Endothelial cell (in vitro differentiated cells): Measurements from ENCODE around the gene UBE2Q1. TPM values are rescaled to one million over a fixed set of nuclear protein-coding genes. Genes with fewer than 3 reads are reported as not detected.

Experiments
- DNase-seq: peaks from one replicate; pipeline ENCODE4 v3.0.0; 2021; ENCODE audit warnings: low spot score
- H3K27ac Mint-ChIP-seq: one replicate; pipeline ENCODE4 v1.8.0; 2021; ENCODE audit warnings: mixed read lengths, inconsistent platforms; ENCODE audit not compliant: unreplicated experiment
- H3K27me3 Mint-ChIP-seq: one replicate; pipeline ENCODE4 v1.8.0; 2021; ENCODE audit warnings: mild to moderate bottlenecking, moderate library complexity, mixed read lengths, inconsistent platforms; ENCODE audit not compliant: unreplicated experiment
- H3K36me3 Mint-ChIP-seq: one replicate; pipeline ENCODE4 v1.8.0; 2021; ENCODE audit warnings: mild to moderate bottlenecking, low read depth, mixed read lengths, inconsistent platforms; ENCODE audit not compliant: unreplicated experiment
- H3K4me1 Mint-ChIP-seq: one replicate; pipeline ENCODE4 v1.8.0; 2021; ENCODE audit warnings: mild to moderate bottlenecking, mixed read lengths, inconsistent platforms; ENCODE audit not compliant: unreplicated experiment
- H3K4me3 Mint-ChIP-seq: one replicate; pipeline ENCODE4 v1.8.0; 2021; ENCODE audit warnings: mild to moderate bottlenecking, mixed read lengths, inconsistent platforms; ENCODE audit not compliant: unreplicated experiment
- H3K9me3 Mint-ChIP-seq: one replicate; pipeline ENCODE4 v1.8.0; 2021; ENCODE audit warnings: mixed read lengths, inconsistent platforms; ENCODE audit not compliant: unreplicated experiment
- CTCF ChIP-seq: fragments of 200-600 bp; sonication (generic); IDR thresholded peaks from one replicate; pipeline ENCODE4 v1.5.0; 2021; ENCODE audit warnings: antibody characterized with exemption; ENCODE audit not compliant: unreplicated experiment
- total RNA-seq: library from RNA; stranded (reverse); fragmentation: NEBNext Ultra II Directional; extraction: Animal tissue kit (Norgen Biotek cat#: 25700); gene quantifications from one replicate; pipeline ENCODE4 v1.2.1, GENCODE V29; 2021; ENCODE audit not compliant: unreplicated experiment

The UBE2Q1 gene
- total RNA-seq, 1 donor from 2014 or later, result 73.9 TPM

GRCh38 chr1:154579374-154579773 is 20.9 kb upstream of the UBE2Q1 start:
- no peak for TF ChIP-seq CTCF
- Mint-ChIP-seq H3K36me3 (peaks cover 27% of the 10 kb centered on the region), H3K9me3 (no peaks in the 10 kb centered on the region), H3K4me1 (peaks cover 19% of the 10 kb centered on the region), H3K4me3 (peak overlapping the region; percentile 42), H3K27ac (no peak overlapping the region), H3K27me3 (peaks cover 13% of the 10 kb centered on the region)
- DNase-seq, result no peak

DNA sequence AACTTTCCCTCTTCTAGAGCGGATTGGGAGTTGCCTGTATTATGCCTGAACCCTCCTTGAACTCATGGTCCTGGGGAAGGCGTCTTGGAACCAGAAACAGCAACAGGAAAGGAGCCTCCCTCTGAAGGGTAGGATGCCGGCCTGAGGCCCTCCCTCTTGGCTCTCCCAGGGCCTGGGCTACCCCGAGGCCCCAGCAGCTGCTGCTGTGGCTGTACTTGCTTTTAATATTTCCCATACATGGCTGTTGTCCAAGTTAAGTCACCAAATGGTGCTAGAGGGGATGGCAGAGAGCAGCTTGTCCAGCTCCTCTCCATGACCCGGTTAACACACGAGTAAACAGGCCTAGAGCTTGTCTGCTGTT is 19.6 kb upstream of the UBE2Q1 start:
- no peak overlapping the region for H3K27ac Mint-ChIP-seq
- H3K9me3 Mint-ChIP-seq, result no peaks in the 10 kb centered on the region
- H3K4me1 Mint-ChIP-seq, result peaks cover 15% of the 10 kb centered on the region
- DNase-seq, result no peak
- peaks cover 13% of the 10 kb centered on the region for H3K27me3 Mint-ChIP-seq
- peaks cover 27% of the 10 kb centered on the region for H3K36me3 Mint-ChIP-seq
- TF ChIP-seq CTCF, result no peak
- H3K4me3 Mint-ChIP-seq, result no peak overlapping the region

DNA sequence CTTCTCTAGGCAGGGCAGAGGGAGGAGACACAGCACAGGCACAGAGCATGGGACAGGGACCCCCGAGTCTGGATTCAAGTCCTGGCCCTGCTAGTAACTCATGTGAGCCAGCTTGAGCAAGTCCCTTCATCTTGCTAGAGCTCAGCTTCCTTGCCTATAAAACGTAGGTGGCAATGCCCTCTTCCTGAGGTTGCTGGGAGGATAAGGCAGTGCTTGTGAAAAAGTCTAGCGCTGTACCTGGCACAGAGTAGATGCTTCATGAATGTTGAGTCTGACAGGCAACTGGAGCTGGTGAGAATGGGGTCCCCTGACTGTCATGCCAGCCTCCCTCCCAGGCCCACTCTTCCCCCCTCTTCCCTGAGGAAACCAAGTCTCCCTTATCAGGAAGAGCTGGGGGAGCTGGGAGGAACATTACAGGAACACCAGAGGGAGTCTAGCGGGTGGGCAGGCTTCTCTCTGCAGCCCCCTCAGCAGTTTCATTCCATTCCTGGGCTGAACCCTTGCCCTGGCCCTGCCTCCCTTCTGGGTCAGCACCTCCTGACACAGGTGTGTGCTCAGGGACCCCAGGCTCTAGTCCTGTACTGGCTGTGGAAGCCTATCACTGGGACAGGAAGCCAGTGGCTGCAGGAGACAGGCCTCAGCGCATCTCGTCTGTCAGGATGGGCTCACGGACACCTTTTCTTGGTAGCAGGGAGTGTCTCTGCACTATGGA is 19.0 kb upstream of the UBE2Q1 start:
- Mint-ChIP-seq H3K4me3 (no peak overlapping the region), H3K36me3 (peaks cover 26% of the 10 kb centered on the region), H3K4me1 (peaks cover 15% of the 10 kb centered on the region), H3K27me3 (peaks cover 13% of the 10 kb centered on the region), H3K27ac (no peak overlapping the region), H3K9me3 (no peaks in the 10 kb centered on the region)
- DNase-seq, result no peak
- no peak for TF ChIP-seq CTCF

DNA sequence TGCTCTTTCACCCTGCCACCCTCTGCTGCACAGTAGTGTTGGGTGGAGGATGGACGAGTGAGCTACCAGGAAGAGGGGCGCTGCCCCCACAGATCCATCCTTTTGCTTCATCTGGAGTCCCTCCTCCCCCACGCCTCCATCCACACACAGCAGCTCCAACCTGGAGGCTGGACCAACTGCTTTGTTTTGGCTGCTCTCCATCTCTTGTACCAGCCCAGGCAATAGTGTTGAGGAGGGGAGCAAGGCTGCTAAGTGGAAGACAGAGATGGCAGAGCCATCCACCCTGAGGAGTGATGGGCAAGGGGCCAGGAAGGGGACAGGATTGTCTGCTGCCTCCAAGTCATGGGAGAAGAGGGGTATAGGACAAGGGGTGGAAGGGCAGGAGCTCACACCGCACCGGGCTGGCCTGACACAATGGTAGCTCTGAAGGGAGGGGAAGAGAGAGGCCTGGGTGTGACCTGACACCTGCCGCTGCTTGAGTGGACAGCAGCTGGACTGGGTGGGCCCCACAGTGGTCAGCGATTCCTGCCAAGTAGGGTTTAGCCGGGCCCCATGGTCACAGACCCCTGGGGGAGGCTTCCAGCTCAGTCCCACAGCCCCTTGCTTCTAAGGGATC is 17.6 kb upstream of the UBE2Q1 start:
- no peak for DNase-seq
- Mint-ChIP-seq H3K4me1 (peaks cover 15% of the 10 kb centered on the region), H3K27me3 (peaks cover 16% of the 10 kb centered on the region), H3K27ac (peak overlapping the region; percentile 6), H3K36me3 (peaks cover 21% of the 10 kb centered on the region), H3K4me3 (peak overlapping the region; percentile 2), H3K9me3 (no peaks in the 10 kb centered on the region)
- TF ChIP-seq CTCF, result no peak
